HepG2 (cell line): ENCODE results near the gene MCRIP2. TPM values are rescaled to one million over a fixed set of nuclear protein-coding genes. Genes with fewer than 3 reads are reported as not detected.

Source experiments
- DMAP1 ChIP-seq: IDR thresholded peaks from 2 replicates; pipeline ENCODE4 v1.6.1; 2016
- FOXM1 ChIP-seq: sonication (generic); formaldehyde crosslinking; IDR thresholded peaks from 2 replicates; pipeline ENCODE4 v1.5.0; 2020; ENCODE audit warnings: missing genetic modification reagents
- GABPB1 ChIP-seq: IDR thresholded peaks from 2 replicates; pipeline ENCODE4 v1.6.1; 2016; ENCODE audit warnings: mild to moderate bottlenecking, missing genetic modification reagents, moderate library complexity, missing compliant biosample characterization
- GATAD1 ChIP-seq: IDR thresholded peaks from 2 replicates; pipeline ENCODE4 v1.6.1; 2016; ENCODE audit warnings: missing genetic modification reagents, missing compliant biosample characterization
- HES4 ChIP-seq: sonication (generic); formaldehyde crosslinking; IDR thresholded peaks from 2 replicates; pipeline ENCODE4 v1.9.0; 2021; ENCODE audit warnings: mild to moderate bottlenecking, missing genetic modification reagents, borderline replicate concordance
- HNRNPH1 ChIP-seq: fragments of 200-400 bp; formaldehyde crosslinking; optimal IDR thresholded peaks from 2 replicates; pipeline ENCODE3; 2017; ENCODE audit warnings: mild to moderate bottlenecking, low read depth, low read length
- KDM6A ChIP-seq: IDR thresholded peaks from 2 replicates; pipeline ENCODE4 v1.6.1; 2016; ENCODE audit warnings: low read depth
- KMT2A ChIP-seq: sonication (generic); formaldehyde crosslinking; IDR thresholded peaks from 2 replicates; pipeline ENCODE4 v1.4.0; 2020; ENCODE audit warnings: missing genetic modification reagents
- MTA1 ChIP-seq: sonication (generic); formaldehyde crosslinking; IDR thresholded peaks from 2 replicates; pipeline ENCODE4 v1.4.0; 2020; ENCODE audit warnings: missing genetic modification reagents, mild to moderate bottlenecking, borderline replicate concordance
- MYC ChIP-seq: sonication (generic); formaldehyde crosslinking; IDR thresholded peaks from 2 replicates; pipeline ENCODE4 v1.9.0; 2021; ENCODE audit warnings: missing genetic modification reagents, borderline replicate concordance
- NFE2L1 ChIP-seq: sonication (generic); formaldehyde crosslinking; IDR thresholded peaks from 2 replicates; pipeline ENCODE4 v1.4.0; 2020; ENCODE audit warnings: missing genetic modification reagents, mild to moderate bottlenecking, borderline replicate concordance
- NONO ChIP-seq, 2 experiments: fragments of 450-650 bp in 1 of 2; sonication (generic) in 1 of 2; formaldehyde crosslinking in 1 of 2; IDR thresholded peaks in 1 of 2; conservative IDR thresholded peaks in 1 of 2; 2 replicates each; pipeline versions ENCODE4 v1.6.1 to v1.8.0; 2017 to 2022; ENCODE audit warnings: mild to moderate bottlenecking in 1 of 2, missing genetic modification reagents in 1 of 2, moderate library complexity in 1 of 2
- PCBP2 ChIP-seq: fragments of 200-400 bp; formaldehyde crosslinking; optimal IDR thresholded peaks from 2 replicates; pipeline ENCODE3; 2018; ENCODE audit warnings: low read length, low read depth; ENCODE audit not compliant: poor library complexity, severe bottlenecking
- RBM22 ChIP-seq: fragments of 200-400 bp; formaldehyde crosslinking; optimal IDR thresholded peaks from 2 replicates; pipeline ENCODE3; 2017; ENCODE audit warnings: mild to moderate bottlenecking, low read length, moderate library complexity
- RNF219 ChIP-seq: sonication (generic); formaldehyde crosslinking; IDR thresholded peaks from 2 replicates; pipeline ENCODE4 v1.5.0; 2020; ENCODE audit warnings: mild to moderate bottlenecking, missing genetic modification reagents
- SRSF1 ChIP-seq: fragments of 200-400 bp; formaldehyde crosslinking; optimal IDR thresholded peaks from 2 replicates; pipeline ENCODE3; 2017; ENCODE audit warnings: mild to moderate bottlenecking, low read depth, low read length, moderate library complexity
- STAT5B ChIP-seq: sonication (generic); formaldehyde crosslinking; IDR thresholded peaks from 2 replicates; pipeline ENCODE4 v1.4.0; 2020; ENCODE audit warnings: missing genetic modification reagents
- TBX3 ChIP-seq: fragments of 450-650 bp; IDR thresholded peaks from 2 replicates; pipeline ENCODE4 v1.6.1; 2017; ENCODE audit warnings: antibody characterized with exemption, mild to moderate bottlenecking, inconsistent platforms, borderline replicate concordance
- TOPORS ChIP-seq: sonication (generic); formaldehyde crosslinking; IDR thresholded peaks from 2 replicates; pipeline ENCODE4 v1.8.0; 2023; ENCODE audit warnings: mild to moderate bottlenecking, missing genetic modification reagents
- YEATS2 ChIP-seq: sonication (generic); formaldehyde crosslinking; IDR thresholded peaks from 2 replicates; pipeline ENCODE4 v1.4.0; 2020; ENCODE audit warnings: missing genetic modification reagents, borderline replicate concordance
- ZNF124 ChIP-seq: sonication (generic); formaldehyde crosslinking; IDR thresholded peaks from 2 replicates; pipeline ENCODE4 v1.4.0; 2020; ENCODE audit warnings: missing genetic modification reagents
- ZNF263 ChIP-seq: sonication (generic); formaldehyde crosslinking; IDR thresholded peaks from 2 replicates; pipeline ENCODE4 v1.4.0; 2020; ENCODE audit warnings: missing genetic modification reagents
- ZNF354B ChIP-seq: sonication (generic); formaldehyde crosslinking; IDR thresholded peaks from 2 replicates; pipeline ENCODE4 v1.8.0; 2022; ENCODE audit warnings: mild to moderate bottlenecking, missing genetic modification reagents
- ZNF724P ChIP-seq: sonication (generic); formaldehyde crosslinking; IDR thresholded peaks from 2 replicates; pipeline ENCODE4 v1.8.0; 2022; ENCODE audit warnings: missing genetic modification reagents, borderline replicate concordance
- polyA plus RNA-seq, 8 experiments: library from polyadenylated mRNA; depleted of rRNA in 3 of 8; stranded (reverse) in 7 of 8; unstranded in 1 of 8; fragments of >200 nt; fragmentation: Illumina TruSeq in 4 of 8; extraction: Trizol in 4 of 8; gene quantifications; 2 replicates each; pipeline versions ENCODE4 v1.2.1 to v1.2.3, GENCODE V29; 2011 to 2016; ENCODE audit warnings: low read depth in 4 of 8, missing spikeins in 1 of 8, mixed read lengths in 1 of 8; ENCODE audit not compliant: insufficient read depth in 1 of 8
- total RNA-seq, 5 experiments: library from RNA; depleted of rRNA; stranded (reverse); fragments of >200 nt; fragmentation: Illumina TruSeq; extraction: Trizol; gene quantifications; 2 replicates each; pipeline ENCODE4 v1.2.3, GENCODE V29; 2016; ENCODE audit warnings: low read depth in 1 of 5
- TF ChIP-seq, protein P1 (sequence below): sonication (generic); formaldehyde crosslinking; IDR thresholded peaks from 2 replicates; pipeline ENCODE4 v1.4.0; 2020; ENCODE audit warnings: low read depth, mild to moderate bottlenecking, missing genetic modification reagents

The MCRIP2 gene
- total and polyA plus RNA-seq, 2 of the 13 experiments (the other 11 are each of a cell fraction or from before 2014, with no cell fraction given), result 39.6 to 76.7 TPM

- no peak for TF ChIP-seq ZNF124 (CRISPR knock-in tag)
- TF ChIP-seq MTA1, result no peak
- TF ChIP-seq YEATS2 (CRISPR knock-in tag), result no peak
- TF ChIP-seq, protein P1, sequence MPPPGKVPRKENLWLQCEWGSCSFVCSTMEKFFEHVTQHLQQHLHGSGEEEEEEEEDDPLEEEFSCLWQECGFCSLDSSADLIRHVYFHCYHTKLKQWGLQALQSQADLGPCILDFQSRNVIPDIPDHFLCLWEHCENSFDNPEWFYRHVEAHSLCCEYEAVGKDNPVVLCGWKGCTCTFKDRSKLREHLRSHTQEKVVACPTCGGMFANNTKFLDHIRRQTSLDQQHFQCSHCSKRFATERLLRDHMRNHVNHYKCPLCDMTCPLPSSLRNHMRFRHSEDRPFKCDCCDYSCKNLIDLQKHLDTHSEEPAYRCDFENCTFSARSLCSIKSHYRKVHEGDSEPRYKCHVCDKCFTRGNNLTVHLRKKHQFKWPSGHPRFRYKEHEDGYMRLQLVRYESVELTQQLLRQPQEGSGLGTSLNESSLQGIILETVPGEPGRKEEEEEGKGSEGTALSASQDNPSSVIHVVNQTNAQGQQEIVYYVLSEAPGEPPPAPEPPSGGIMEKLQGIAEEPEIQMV (CRISPR knock-in tag), result no peak
- peak; percentile 70 for TF ChIP-seq MYC (CRISPR knock-in tag)
- no peak for TF ChIP-seq KMT2A (CRISPR knock-in tag)
- no peak for TF ChIP-seq STAT5B (CRISPR knock-in tag)
- no peak for TF ChIP-seq RNF219 (CRISPR knock-in tag)
- no peak for TF ChIP-seq PCBP2
- no peak for TF ChIP-seq NFE2L1 (CRISPR knock-in tag)
- no peak for TF ChIP-seq SRSF1
- TF ChIP-seq HES4 (CRISPR knock-in tag), result peak; percentile 75; the same call in 1 of the 2 replicates
- TF ChIP-seq GATAD1, result peak; percentile 45
- TF ChIP-seq TBX3, result no peak
- no peak for TF ChIP-seq FOXM1
- TF ChIP-seq GABPB1, result peak; percentile 86
- no peak for TF ChIP-seq NONO (IDR thresholded peaks at IDR 0.05)
- TF ChIP-seq NONO (CRISPR knock-in tag; conservative IDR thresholded peaks at IDR 0.05), result 0 out of 2 replicates have a peak, but pooled peaks have one; percentile 26
- TF ChIP-seq KDM6A (CRISPR knock-in tag), result no peak
- TF ChIP-seq HNRNPH1, result no peak
- no peak for TF ChIP-seq ZNF354B (CRISPR knock-in tag)
- TF ChIP-seq DMAP1 (CRISPR knock-in tag), result no peak
- peak; percentile 42; the same call in 1 of the 2 replicates for TF ChIP-seq ZNF263 (CRISPR knock-in tag)
- no peak for TF ChIP-seq RBM22
- TF ChIP-seq ZNF724P (CRISPR knock-in tag), result no peak
- no peak for TF ChIP-seq TOPORS (CRISPR knock-in tag)
Measured at GRCh38 chr16:679814-680624, 38.4 kb downstream of the MCRIP2 start, which contains the start of gene STUB1 (continued).
